PC-9 (cell line): Measurements from ENCODE around the gene DSPP. TPM values are rescaled to one million over a fixed set of nuclear protein-coding genes. Genes with fewer than 3 reads are reported as not detected.

Experiments used
- BruUV-seq: library from RNA; stranded (reverse); fragments of 400-500 nt; replicated peaks from 2 replicates; lab custom pipeline; 2021; lab: Mats Ljungman, UMichigan
- CTCF ChIA-PET: fragments of 300-600 bp; sonication (Branson Sonifier 250); formaldehyde crosslinking; loops from one replicate; lab custom pipeline; 2022; ENCODE audit warnings: antibody characterized with exemption; lab: Charles Lee
- POLR2A ChIA-PET: fragments of 300-600 bp; sonication (Branson Sonifier 250); formaldehyde crosslinking; loops from one replicate; lab custom pipeline; 2022; ENCODE audit warnings: antibody characterized with exemption; ENCODE audit not compliant: unreplicated experiment; lab: Charles Lee
- DNase-seq, 2 experiments: peaks; one replicate each; pipeline versions ENCODE4 v3.0.0 to v3.0.0-alpha.2; 2015 to 2022; ENCODE audit warnings: mixed read lengths in 1 of 2
- H2AFZ ChIP-seq: fragments of 200-600 bp; sonication (generic); 2 replicates; pipeline ENCODE4 v1.8.1; 2017; ENCODE audit warnings: antibody characterized with exemption
- H3F3A ChIP-seq: fragments of 200-600 bp; sonication (generic); 2 replicates; pipeline ENCODE4 v1.8.1; 2017; ENCODE audit warnings: antibody characterized with exemption, mild to moderate bottlenecking, low read depth; ENCODE audit not compliant: insufficient read depth
- H3K27ac ChIP-seq: fragments of 200-600 bp; sonication (generic); 2 replicates; pipeline ENCODE4 v1.6.1; 2016; ENCODE audit warnings: mixed run types
- H3K27me3 ChIP-seq: fragments of 200-600 bp; sonication (generic); 2 replicates; pipeline ENCODE4 v1.6.1; 2016; ENCODE audit warnings: low read depth, mixed run types; ENCODE audit not compliant: insufficient read depth
- H3K36me3 ChIP-seq: fragments of 200-600 bp; sonication (generic); 2 replicates; pipeline ENCODE4 v1.6.1; 2016; ENCODE audit warnings: low read depth, mixed run types
- H3K4me1 ChIP-seq: fragments of 200-600 bp; sonication (generic); replicated peaks from 2 replicates; pipeline ENCODE4 v1.6.1; 2016; ENCODE audit warnings: mixed run types; ENCODE audit not compliant: insufficient read depth
- H3K4me2 ChIP-seq: fragments of 200-600 bp; sonication (generic); 2 replicates; pipeline ENCODE4 v1.6.1; 2017; ENCODE audit warnings: mixed run types
- H3K4me3 ChIP-seq: fragments of 200-600 bp; sonication (generic); 2 replicates; pipeline ENCODE4 v1.6.1; 2016; ENCODE audit warnings: mixed run types
- H3K79me2 ChIP-seq: fragments of 200-600 bp; sonication (generic); 2 replicates; pipeline ENCODE4 v1.6.1; 2017; ENCODE audit warnings: low read depth, mixed run types
- H3K9me2 ChIP-seq: fragments of 200-600 bp; sonication (generic); 2 replicates; pipeline ENCODE4 v1.8.1; 2017; ENCODE audit warnings: mild to moderate bottlenecking; ENCODE audit not compliant: insufficient read depth
- H3K9me3 ChIP-seq: fragments of 200-600 bp; sonication (generic); 2 replicates; pipeline ENCODE4 v1.8.1; 2016; ENCODE audit warnings: low read depth; ENCODE audit not compliant: insufficient read depth
- H4K20me1 ChIP-seq: fragments of 200-600 bp; sonication (generic); 2 replicates; pipeline ENCODE4 v1.8.1; 2017; ENCODE audit not compliant: insufficient read depth
- EZH2 ChIP-seq: fragments of 200-600 bp; sonication (generic); IDR thresholded peaks from 2 replicates; pipeline ENCODE4 v1.8.0; 2017; ENCODE audit warnings: antibody characterized with exemption, low read depth
- intact Hi-C: fragments of 100-400 bp; cut with micrococcal nuclease; formaldehyde crosslinking; loops from one replicate; pipeline ENCODE4 v1.10.0; 2022; ENCODE audit not compliant: unreplicated experiment
- total RNA-seq: library from RNA; stranded (reverse); gene quantifications from 2 replicates; pipeline ENCODE4 v1.2.3, GENCODE V29; 2021
- TF ChIP-seq, protein P1 (sequence below): fragments of 200-600 bp; sonication (generic); conservative IDR thresholded peaks from 2 replicates; pipeline ENCODE4 v1.6.1; 2017; ENCODE audit warnings: mixed run types, antibody characterized with exemption, mild to moderate bottlenecking, moderate library complexity

The DSPP gene
- total RNA-seq, 1 experiment from 2014 or later: not detected

GRCh38 chr4:87651941-87652340 is 43.6 kb downstream of the DSPP start:
- H3K9me2 ChIP-seq: no peaks in the 10 kb centered on the region
- no peak overlapping the region for H3K4me2 ChIP-seq
- BruUV-seq: no TSS peak
- H3F3A ChIP-seq: no peaks in the 10 kb centered on the region
- no peaks in the 10 kb centered on the region for H3K9me3 ChIP-seq
- ChIA-PET POLR2A (no interaction called here), CTCF (no interaction called here)
- H3K27me3 ChIP-seq: no peaks in the 10 kb centered on the region
- intact Hi-C loops: no loop called here
- no peaks in the 10 kb centered on the region for H3K79me2 ChIP-seq
- H3K4me3 ChIP-seq: no peak overlapping the region
- no peak for DNase-seq
- TF ChIP-seq EZH2: no peak
- TF ChIP-seq, protein P1, sequence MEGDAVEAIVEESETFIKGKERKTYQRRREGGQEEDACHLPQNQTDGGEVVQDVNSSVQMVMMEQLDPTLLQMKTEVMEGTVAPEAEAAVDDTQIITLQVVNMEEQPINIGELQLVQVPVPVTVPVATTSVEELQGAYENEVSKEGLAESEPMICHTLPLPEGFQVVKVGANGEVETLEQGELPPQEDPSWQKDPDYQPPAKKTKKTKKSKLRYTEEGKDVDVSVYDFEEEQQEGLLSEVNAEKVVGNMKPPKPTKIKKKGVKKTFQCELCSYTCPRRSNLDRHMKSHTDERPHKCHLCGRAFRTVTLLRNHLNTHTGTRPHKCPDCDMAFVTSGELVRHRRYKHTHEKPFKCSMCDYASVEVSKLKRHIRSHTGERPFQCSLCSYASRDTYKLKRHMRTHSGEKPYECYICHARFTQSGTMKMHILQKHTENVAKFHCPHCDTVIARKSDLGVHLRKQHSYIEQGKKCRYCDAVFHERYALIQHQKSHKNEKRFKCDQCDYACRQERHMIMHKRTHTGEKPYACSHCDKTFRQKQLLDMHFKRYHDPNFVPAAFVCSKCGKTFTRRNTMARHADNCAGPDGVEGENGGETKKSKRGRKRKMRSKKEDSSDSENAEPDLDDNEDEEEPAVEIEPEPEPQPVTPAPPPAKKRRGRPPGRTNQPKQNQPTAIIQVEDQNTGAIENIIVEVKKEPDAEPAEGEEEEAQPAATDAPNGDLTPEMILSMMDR: no peak
- H3K36me3 ChIP-seq: no peaks in the 10 kb centered on the region
- H3K4me1 ChIP-seq: peaks cover 3% of the 10 kb centered on the region; the same call in 1 of the 2 replicates
- H4K20me1 ChIP-seq: no peaks in the 10 kb centered on the region
- no peak overlapping the region for H3K27ac ChIP-seq
- H2AFZ ChIP-seq: no peak overlapping the region

DNA sequence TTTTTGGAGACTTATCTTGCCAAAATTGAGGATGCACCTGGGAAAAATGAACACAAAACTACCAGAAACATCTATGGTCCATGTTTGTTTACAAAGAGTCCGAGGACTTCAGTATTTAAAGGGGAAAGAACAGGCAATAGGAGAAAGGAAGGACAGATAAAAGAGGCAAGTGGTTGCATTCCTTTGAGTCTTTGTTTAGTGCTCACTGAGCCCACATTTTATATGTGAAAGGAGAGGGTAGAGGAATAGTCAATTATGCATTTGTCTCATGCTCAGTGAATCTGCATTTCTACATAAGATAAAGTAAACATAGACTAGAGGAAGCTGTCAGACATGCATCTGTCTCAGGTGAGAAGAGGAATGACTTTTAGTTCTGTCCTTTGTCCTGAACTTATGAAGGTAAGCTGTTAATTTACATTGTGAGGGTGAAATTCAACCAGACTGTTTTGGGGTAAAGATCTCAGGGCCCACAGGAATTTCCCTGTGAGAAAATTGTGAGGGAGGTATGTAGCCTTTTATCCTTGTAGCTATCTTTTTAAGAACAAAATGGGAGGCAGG is 46.2 kb downstream of the DSPP start:
- no peak overlapping the region for H3K4me2 ChIP-seq
- ChIA-PET POLR2A (no interaction called here), CTCF (no interaction called here)
- no TSS peak for BruUV-seq
- no peak for DNase-seq
- peaks cover 9% of the 10 kb centered on the region; the same call in 1 of the 2 replicates for H3F3A ChIP-seq
- no peak overlapping the region for H3K27ac ChIP-seq
- H3K9me3 ChIP-seq: no peaks in the 10 kb centered on the region
- H3K4me1 ChIP-seq: peaks cover 30% of the 10 kb centered on the region
- H3K79me2 ChIP-seq: no peaks in the 10 kb centered on the region
- H3K9me2 ChIP-seq: no peaks in the 10 kb centered on the region
- H3K27me3 ChIP-seq: no peaks in the 10 kb centered on the region
- no peak overlapping the region for H3K4me3 ChIP-seq
- TF ChIP-seq, protein P1: no peak
- TF ChIP-seq EZH2: no peak
- H2AFZ ChIP-seq: no peak overlapping the region
- no peaks in the 10 kb centered on the region for H4K20me1 ChIP-seq
- intact Hi-C loops: no loop called here
- no peaks in the 10 kb centered on the region for H3K36me3 ChIP-seq

DNA sequence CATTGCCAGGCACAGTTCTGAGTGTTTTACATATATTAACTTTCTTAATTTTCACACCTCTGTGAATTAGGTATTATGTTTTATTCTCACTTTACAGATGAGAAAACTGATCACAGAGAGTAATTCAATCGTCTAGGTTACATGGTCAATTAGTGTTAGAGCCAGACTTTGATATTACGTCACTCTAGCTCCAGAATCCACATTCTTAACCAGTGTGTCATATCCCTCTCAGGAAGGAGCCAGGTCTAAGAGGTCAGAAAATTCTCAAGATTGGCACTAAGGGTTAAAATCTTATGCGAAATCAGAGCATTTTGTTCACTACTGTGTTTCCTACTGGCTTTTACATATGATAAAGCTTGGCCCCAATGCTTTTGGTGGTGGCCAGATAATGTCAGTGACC is 49.2 kb downstream of the DSPP start:
- H3K36me3 ChIP-seq: no peaks in the 10 kb centered on the region
- H2AFZ ChIP-seq: no peak overlapping the region
- no peaks in the 10 kb centered on the region for H4K20me1 ChIP-seq
- ChIA-PET CTCF (no interaction called here), POLR2A (interaction anchor here (0.7 kb wide), 1 partner anchor 186 kb away, joined by 7 read pairs; no protein-coding TSS in a partner anchor)
- intact Hi-C loops: no loop called here
- H3K9me3 ChIP-seq: no peaks in the 10 kb centered on the region
- H3F3A ChIP-seq: peaks cover 13% of the 10 kb centered on the region; the same call in 1 of the 2 replicates
- no peak for TF ChIP-seq EZH2
- TF ChIP-seq, protein P1: no peak
- H3K27me3 ChIP-seq: no peaks in the 10 kb centered on the region
- H3K4me2 ChIP-seq: peak overlapping the region; percentile 27; the same call in 1 of the 2 replicates
- H3K79me2 ChIP-seq: no peaks in the 10 kb centered on the region
- peaks cover 40% of the 10 kb centered on the region for H3K4me1 ChIP-seq
- H3K27ac ChIP-seq: peak overlapping the region; percentile 8; the same call in 1 of the 2 replicates
- no peaks in the 10 kb centered on the region for H3K9me2 ChIP-seq
- no peak for DNase-seq
- BruUV-seq: no TSS peak
- no peak overlapping the region for H3K4me3 ChIP-seq
